Astrocyte (in vitro differentiated cells and primary cell): ENCODE data around the gene TAB3.
"Not testable (repeated sequence)": the region's sequence is repeated elsewhere in the genome, so short reads cannot be mapped to it uniquely, and the experiment has no call there.

Source experiments
- CTCF ChIP-seq: IDR thresholded peaks from 2 replicates; pipeline ENCODE4 v1.5.1; 2011; ENCODE audit warnings: low read depth, mild to moderate bottlenecking, inconsistent platforms, low read length, moderate library complexity; ENCODE audit not compliant: insufficient read depth
- EZH2 ChIP-seq: IDR thresholded peaks from 2 replicates; pipeline ENCODE4 v1.6.1; 2012; ENCODE audit warnings: mild to moderate bottlenecking, low read length, inconsistent platforms; ENCODE audit not compliant: insufficient read depth

- TF ChIP-seq CTCF, EZH2: not testable (repeated sequence)
These were observed 91.8 kb downstream of the TAB3 start for GRCh38 chrX:30797301-30797700.
